ENCODE results near the gene MCTP1. TPM values are rescaled to one million over a fixed set of nuclear protein-coding genes. Genes with fewer than 3 reads are reported as not detected.
A peak's percentile ranks its signal among the peaks of the same experiment; 100 is the strongest.

The MCTP1 gene
- total and polyA plus RNA-seq, 10 of the 15 experiments (the other 5 are each of a cell fraction or from before 2014, with no cell fraction given): 12.6 to 45.9 (median 18.8) TPM

- ChIA-PET RAD21 (ENCODE audit: unreplicated experiment) (no interaction called here), POLR2A (interaction anchor here (1.2 kb wide), 1 partner anchor 20 kb away, joined by 4 read pairs; no protein-coding TSS in a partner anchor), CTCF (no interaction called here), SMC1A (ENCODE audit: uncharacterized antibody, unreplicated experiment) (interaction anchor here (0.7 kb wide), 1 partner anchor 1077 kb away, joined by 3 read pairs; no protein-coding TSS in a partner anchor)
- no peak overlapping the region for H3K27ac ChIP-seq (ENCODE audit: control insufficient read depth, insufficient read depth)
- H3K27me3 ChIP-seq (replicated peaks in 1 of 2; ENCODE audit: control insufficient read depth in 2 of 2, insufficient read depth in 2 of 2, low read length in 1 of 2): no peaks in the 10 kb centered on the region; a peak in 1 of 4 replicates
- H3K36me3 ChIP-seq (ENCODE audit: control insufficient read depth in 2 of 2, insufficient read depth in 2 of 2, low read length in 1 of 2): no peaks in the 10 kb centered on the region
- H3K4me2 ChIP-seq (ENCODE audit: control insufficient read depth, insufficient read depth): no peak overlapping the region
- H2AFZ ChIP-seq (ENCODE audit: control insufficient read depth, low read depth, low read length): no peak overlapping the region
- intact Hi-C loops (cut with micrococcal nuclease; ENCODE audit: unreplicated experiment): no loop called here
- no peak overlapping the region for H3K4me3 ChIP-seq
- H4K20me1 ChIP-seq (ENCODE audit: control insufficient read depth, insufficient read depth): no peaks in the 10 kb centered on the region
- DNase-seq (ENCODE audit: low read depth, low spot score) (no peak), FAIRE-seq (no peak), ATAC-seq (peak; percentile 27; the same call in 1 of the 3 replicates)
- H3K9me3 ChIP-seq (replicated peaks; ENCODE audit: control insufficient read depth, insufficient read depth, low read length): no peaks in the 10 kb centered on the region; the same call in 2 of the 3 replicates
- in situ Hi-C loops (cut with MboI): no loop called here
- H3K9ac ChIP-seq (ENCODE audit: control insufficient read depth, insufficient read depth, low read length): no peak overlapping the region
- no TSS peak for BruUV-seq (replicated peaks)
- H3K4me1 ChIP-seq (ENCODE audit: control insufficient read depth, insufficient read depth, low read length): no peaks in the 10 kb centered on the region
- TF ChIP-seq, protein P1, sequence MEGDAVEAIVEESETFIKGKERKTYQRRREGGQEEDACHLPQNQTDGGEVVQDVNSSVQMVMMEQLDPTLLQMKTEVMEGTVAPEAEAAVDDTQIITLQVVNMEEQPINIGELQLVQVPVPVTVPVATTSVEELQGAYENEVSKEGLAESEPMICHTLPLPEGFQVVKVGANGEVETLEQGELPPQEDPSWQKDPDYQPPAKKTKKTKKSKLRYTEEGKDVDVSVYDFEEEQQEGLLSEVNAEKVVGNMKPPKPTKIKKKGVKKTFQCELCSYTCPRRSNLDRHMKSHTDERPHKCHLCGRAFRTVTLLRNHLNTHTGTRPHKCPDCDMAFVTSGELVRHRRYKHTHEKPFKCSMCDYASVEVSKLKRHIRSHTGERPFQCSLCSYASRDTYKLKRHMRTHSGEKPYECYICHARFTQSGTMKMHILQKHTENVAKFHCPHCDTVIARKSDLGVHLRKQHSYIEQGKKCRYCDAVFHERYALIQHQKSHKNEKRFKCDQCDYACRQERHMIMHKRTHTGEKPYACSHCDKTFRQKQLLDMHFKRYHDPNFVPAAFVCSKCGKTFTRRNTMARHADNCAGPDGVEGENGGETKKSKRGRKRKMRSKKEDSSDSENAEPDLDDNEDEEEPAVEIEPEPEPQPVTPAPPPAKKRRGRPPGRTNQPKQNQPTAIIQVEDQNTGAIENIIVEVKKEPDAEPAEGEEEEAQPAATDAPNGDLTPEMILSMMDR (IDR thresholded peaks at IDR 0.05 in 2 of 3, conservative IDR thresholded peaks at IDR 0.05 in 1 of 3; ENCODE audit: control insufficient read depth in 2 of 3, extremely low read depth in 1 of 3, insufficient read depth in 1 of 3, low read depth in 3 of 3, low read length in 3 of 3): no peak
- TF ChIP-seq FOXM1 (IDR thresholded peaks at IDR 0.05; ENCODE audit: low read depth, low read length) (no peak), STAT1 (conservative IDR thresholded peaks at IDR 0.05) (no peak), TAF1 (IDR thresholded peaks at IDR 0.05; ENCODE audit: borderline replicate concordance, low read depth, low read length) (no peak)
- WGBS (ENCODE audit: insufficient coverage, insufficient replicate concordance, low lambda C conversion rate, missing lambda C conversion rate): 45% methylated on average over 4 of the region's 4 CpGs
- no peaks in the 10 kb centered on the region for H3K79me2 ChIP-seq (ENCODE audit: control insufficient read depth, insufficient read depth, low read length)
These were observed 100.0 kb downstream of the MCTP1 start for GRCh38 chr5:95184924-95185323.

GRCh38 chr5:95181644-95182043 lies 103.2 kb downstream of the MCTP1 start:
- Histone ChIP-seq H3K36me3 (ENCODE audit: control insufficient read depth in 2 of 2, insufficient read depth in 2 of 2, low read length in 1 of 2) (no peaks in the 10 kb centered on the region), H3K27me3 (replicated peaks in 1 of 2; ENCODE audit: control insufficient read depth in 2 of 2, insufficient read depth in 2 of 2, low read length in 1 of 2) (no peaks in the 10 kb centered on the region; a peak in 1 of 4 replicates), H3K4me3 (no peak overlapping the region), H3K79me2 (ENCODE audit: control insufficient read depth, insufficient read depth, low read length) (no peaks in the 10 kb centered on the region), H2AFZ (ENCODE audit: control insufficient read depth, low read depth, low read length) (no peak overlapping the region), H3K4me2 (ENCODE audit: control insufficient read depth, insufficient read depth) (no peak overlapping the region), H3K9me3 (replicated peaks; ENCODE audit: control insufficient read depth, insufficient read depth, low read length) (no peaks in the 10 kb centered on the region; the same call in 2 of the 3 replicates), H4K20me1 (ENCODE audit: control insufficient read depth, insufficient read depth) (no peaks in the 10 kb centered on the region), H3K4me1 (ENCODE audit: control insufficient read depth, insufficient read depth, low read length) (no peaks in the 10 kb centered on the region), H3K27ac (ENCODE audit: control insufficient read depth, insufficient read depth) (no peak overlapping the region), H3K9ac (ENCODE audit: control insufficient read depth, insufficient read depth, low read length) (no peak overlapping the region)
- ATAC-seq (no peak), FAIRE-seq (no peak), DNase-seq (ENCODE audit: low read depth, low spot score) (no peak)
- POLR2A ChIA-PET: no interaction called here
- SMC1A ChIA-PET (ENCODE audit: uncharacterized antibody, unreplicated experiment): interaction anchor here (1.0 to 1.5 kb wide), 2 partner anchors 9 to 214 kb away, joined by 3 to 6 read pairs; no protein-coding TSS in a partner anchor
- in situ Hi-C loops (cut with MboI): no loop called here
- CTCF ChIA-PET: interaction anchor here (7.4 kb wide), 1 partner anchor 213 kb away, joined by 64 read pairs; no protein-coding TSS in a partner anchor
- intact Hi-C loops (cut with micrococcal nuclease; ENCODE audit: unreplicated experiment): no loop called here
- RAD21 ChIA-PET (ENCODE audit: unreplicated experiment): interaction anchor here (1.2 kb wide), 1 partner anchor 10 kb away, joined by 3 read pairs; no protein-coding TSS in a partner anchor
- WGBS (ENCODE audit: insufficient coverage, insufficient replicate concordance, low lambda C conversion rate, missing lambda C conversion rate): 23% methylated on average over 3 of the region's 3 CpGs
- no TSS peak for BruUV-seq (replicated peaks)
- TF ChIP-seq ATF7 (IDR thresholded peaks at IDR 0.05; ENCODE audit: low read depth): no peak
- no peak for TF ChIP-seq YY1 (IDR thresholded peaks at IDR 0.05; ENCODE audit: low read depth, low read length)
- TF ChIP-seq, protein P2, sequence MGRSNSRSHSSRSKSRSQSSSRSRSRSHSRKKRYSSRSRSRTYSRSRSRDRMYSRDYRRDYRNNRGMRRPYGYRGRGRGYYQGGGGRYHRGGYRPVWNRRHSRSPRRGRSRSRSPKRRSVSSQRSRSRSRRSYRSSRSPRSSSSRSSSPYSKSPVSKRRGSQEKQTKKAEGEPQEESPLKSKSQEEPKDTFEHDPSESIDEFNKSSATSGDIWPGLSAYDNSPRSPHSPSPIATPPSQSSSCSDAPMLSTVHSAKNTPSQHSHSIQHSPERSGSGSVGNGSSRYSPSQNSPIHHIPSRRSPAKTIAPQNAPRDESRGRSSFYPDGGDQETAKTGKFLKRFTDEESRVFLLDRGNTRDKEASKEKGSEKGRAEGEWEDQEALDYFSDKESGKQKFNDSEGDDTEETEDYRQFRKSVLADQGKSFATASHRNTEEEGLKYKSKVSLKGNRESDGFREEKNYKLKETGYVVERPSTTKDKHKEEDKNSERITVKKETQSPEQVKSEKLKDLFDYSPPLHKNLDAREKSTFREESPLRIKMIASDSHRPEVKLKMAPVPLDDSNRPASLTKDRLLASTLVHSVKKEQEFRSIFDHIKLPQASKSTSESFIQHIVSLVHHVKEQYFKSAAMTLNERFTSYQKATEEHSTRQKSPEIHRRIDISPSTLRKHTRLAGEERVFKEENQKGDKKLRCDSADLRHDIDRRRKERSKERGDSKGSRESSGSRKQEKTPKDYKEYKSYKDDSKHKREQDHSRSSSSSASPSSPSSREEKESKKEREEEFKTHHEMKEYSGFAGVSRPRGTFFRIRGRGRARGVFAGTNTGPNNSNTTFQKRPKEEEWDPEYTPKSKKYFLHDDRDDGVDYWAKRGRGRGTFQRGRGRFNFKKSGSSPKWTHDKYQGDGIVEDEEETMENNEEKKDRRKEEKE (IDR thresholded peaks at IDR 0.05): no peak
- TF ChIP-seq NR2C1 (IDR thresholded peaks at IDR 0.05): no peak
- TF ChIP-seq CEBPZ (IDR thresholded peaks at IDR 0.05; ENCODE audit: low read depth, low read length): no peak

All from GM12878 (cell line).